T-helper 2 cell (primary cell): ENCODE results near the gene CYSLTR2.
"Not testable (repeated sequence)": the region's sequence is repeated elsewhere in the genome, so short reads cannot be mapped to it uniquely, and the experiment has no call there.

Experiments
- DNase-seq, 5 experiments: peaks; one replicate each; pipeline versions ENCODE4 v3.0.0 to v3.0.0-alpha.2; 2012 to 2022

The CYSLTR2 gene

DNA sequence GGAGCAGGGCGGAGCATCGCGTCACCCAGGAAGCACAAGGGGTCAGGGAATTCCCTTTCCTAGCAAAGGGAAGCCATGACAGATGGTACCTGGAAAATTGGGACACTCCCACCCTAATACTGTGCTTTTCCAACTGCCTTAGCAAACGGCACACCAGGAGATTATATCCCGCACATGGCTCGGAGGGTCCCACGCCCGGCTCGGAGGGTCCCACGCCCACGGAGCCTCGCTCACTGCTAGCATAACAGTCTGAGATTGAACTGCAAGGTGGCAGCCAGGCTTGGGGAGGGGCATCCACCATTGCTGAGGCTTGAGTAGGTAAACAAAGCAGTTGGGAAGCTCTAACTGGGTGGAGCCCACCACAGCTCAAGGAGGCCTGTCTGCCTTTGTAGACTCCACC is 42.9 kb downstream of the CYSLTR2 start:
- DNase-seq = not testable (repeated sequence)

DNA sequence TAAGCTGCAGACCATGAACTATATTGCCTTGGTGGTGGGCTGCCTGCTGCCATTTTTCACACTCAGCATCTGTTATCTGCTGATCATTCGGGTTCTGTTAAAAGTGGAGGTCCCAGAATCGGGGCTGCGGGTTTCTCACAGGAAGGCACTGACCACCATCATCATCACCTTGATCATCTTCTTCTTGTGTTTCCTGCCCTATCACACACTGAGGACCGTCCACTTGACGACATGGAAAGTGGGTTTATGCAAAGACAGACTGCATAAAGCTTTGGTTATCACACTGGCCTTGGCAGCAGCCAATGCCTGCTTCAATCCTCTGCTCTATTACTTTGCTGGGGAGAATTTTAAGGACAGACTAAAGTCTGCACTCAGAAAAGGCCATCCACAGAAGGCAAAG is 53.7 kb downstream of the CYSLTR2 start:
- DNase-seq = no peak

DNA sequence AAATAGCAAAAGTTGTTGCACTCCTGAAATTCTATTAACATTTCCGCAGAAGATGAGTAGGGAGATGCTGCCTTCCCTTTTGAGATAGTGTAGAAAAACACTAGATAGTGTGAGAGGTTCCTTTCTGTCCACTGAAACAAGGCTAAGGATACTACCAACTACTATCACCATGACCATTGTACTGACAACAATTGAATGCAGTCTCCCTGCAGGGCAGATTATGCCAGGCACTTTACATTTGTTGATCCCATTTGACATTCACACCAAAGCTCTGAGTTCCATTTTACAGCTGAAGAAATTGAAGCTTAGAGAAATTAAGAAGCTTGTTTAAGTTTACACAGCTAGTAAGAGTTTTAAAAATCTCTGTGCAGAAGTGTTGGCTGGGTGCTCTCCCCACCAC is 55.0 kb downstream of the CYSLTR2 start:
- DNase-seq = no peak

DNA sequence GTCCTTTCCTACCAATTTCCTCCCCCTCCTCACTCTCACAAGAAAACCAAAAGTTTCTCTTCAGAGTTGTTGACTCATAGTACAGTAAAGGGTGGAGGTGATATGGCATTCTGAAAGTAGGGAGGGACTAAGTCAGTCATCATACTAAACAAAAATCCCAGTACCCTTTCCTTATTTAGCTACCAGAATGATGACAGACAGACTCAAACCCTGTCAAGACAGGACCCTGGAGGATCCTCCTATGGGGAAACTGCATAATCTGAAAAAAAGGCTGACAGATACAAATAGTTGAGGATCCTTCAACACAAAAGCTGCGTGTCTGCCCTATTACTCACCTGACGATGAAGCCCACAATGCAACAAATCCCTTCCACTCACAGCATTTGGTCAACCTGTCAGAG is 55.5 kb downstream of the CYSLTR2 start:
- DNase-seq = no peak

DNA sequence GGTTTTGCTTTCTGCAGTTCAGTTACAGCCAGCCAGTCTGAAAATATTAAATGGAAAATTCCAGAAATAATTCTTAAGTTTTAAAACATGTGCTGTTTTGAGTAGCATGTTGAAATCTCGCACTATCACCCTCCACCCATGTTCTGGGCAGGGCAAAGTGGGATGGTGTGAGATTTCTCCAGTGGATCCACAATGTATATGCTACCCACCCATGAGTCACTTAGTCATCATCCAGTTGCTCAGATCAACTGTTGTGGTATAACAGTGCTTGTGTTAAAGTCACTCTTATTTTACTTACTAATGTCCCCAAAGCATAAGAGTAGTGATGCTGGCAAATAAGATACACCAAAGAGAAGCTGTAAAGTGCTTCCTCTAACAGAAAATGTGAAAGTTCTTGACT is 56.4 kb downstream of the CYSLTR2 start:
- no peak for DNase-seq

DNA sequence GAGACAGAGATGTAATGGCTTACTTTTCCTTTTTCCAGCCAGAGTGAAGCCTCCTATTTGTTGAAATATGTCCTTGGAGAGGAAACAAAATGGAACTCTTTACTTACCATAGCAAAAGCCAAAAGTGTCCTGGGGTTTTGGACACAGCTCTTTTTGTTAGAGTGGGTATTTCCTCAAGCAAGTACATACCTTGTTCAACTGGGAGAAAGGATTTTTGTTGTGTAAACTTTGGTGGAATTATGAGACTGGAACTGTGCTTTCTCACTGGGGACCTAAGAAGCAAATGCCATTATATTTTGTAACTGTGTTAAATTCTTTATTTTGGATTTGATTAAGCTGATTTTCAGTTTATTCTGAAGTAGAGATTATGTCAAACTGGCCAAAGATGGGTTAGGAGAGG is 58.4 kb downstream of the CYSLTR2 start:
- no peak for DNase-seq

DNA sequence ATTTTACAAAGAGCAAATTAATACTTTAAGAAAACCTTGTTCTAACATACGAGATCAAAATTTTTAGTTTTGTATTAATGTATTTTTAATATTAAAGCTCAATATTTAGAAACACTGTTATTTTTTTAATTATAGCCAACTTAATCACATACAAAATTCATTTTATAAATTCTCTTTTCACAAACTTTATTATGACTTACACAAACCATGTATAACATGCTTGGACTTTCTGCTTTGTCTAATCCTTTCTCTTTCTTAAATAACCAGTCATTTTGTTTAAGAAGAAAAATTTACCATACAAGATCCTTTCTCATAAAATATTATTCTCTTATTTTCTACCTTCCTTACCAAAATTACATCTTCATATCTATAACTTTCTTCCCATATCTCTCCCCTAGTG is 62.2 kb downstream of the CYSLTR2 start:
- no peak for DNase-seq

DNA sequence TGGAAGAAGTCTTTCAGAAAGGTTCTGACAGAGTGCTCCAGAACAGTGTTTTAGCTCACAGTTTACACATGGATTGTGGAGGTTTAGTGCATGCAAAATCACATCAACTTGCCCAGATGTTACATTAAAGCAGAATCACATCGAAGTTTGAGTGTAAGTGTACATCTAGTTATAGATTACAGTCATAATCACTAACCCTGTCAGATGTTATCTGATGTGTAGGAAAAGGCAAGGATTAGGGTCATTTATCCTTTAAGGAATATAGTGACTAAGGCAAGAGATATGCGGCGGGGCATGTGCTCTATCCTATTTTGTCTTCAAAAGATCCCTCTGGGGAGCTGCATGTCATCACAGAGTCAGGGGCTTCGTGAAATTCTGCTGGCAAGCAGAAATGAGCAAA is 66.9 kb downstream of the CYSLTR2 start:
- DNase-seq = no peak

DNA sequence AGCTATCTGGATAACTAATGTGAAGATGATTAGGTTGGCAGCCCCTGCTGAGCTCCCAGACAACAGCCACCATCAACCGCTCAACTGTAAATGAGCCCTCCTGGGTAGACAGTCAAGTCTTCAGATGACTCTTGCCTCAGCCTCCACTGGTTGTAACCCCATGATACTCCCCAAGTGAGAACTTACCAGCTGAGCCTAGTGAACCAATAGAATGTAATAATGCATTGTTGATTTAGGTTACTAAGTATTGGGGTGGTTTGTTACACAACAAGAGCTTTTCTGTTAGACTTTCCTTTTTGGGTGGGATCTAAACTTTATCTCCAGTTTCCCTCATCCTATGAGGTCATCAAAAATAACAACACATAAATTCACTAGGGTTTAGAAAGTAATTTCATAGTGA is 69.4 kb downstream of the CYSLTR2 start:
- DNase-seq = no peak

DNA sequence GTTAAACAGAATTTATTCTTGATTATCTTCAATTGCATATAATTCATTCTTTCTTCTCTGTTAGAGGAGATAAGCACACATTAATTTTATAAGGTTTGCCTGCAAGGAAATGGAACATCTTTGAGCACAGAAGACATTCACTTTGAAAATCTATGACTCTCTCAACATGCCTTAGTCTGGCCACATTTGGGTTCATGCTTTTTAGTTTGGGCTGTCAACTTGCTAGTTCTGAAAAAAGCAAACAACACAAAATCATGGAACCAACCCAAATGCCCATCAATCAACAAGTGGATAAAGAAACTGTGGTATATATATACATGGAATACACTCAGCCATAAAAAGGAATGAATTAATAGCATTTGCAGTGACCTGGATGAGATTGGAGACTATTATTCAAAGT is 71.5 kb downstream of the CYSLTR2 start:
- no peak for DNase-seq

DNA sequence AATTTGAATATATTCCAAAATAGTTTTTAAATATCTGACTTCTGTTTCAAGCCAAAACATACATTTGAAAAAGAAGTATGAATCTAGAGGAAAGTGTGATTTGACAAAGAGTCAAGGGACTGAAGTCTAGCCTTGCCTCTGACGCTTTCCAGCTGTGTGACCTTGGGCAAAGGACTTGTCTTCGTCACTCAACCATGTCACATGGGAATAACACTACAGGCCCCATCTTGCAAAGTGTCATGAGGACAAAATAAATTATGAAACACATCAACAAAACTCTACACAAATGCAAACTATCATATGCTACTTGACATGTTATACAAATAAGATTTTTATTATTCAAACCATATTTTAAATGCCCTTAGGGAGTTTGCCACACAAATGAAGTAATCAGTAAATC is 73.0 kb downstream of the CYSLTR2 start:
- DNase-seq = no peak

DNA sequence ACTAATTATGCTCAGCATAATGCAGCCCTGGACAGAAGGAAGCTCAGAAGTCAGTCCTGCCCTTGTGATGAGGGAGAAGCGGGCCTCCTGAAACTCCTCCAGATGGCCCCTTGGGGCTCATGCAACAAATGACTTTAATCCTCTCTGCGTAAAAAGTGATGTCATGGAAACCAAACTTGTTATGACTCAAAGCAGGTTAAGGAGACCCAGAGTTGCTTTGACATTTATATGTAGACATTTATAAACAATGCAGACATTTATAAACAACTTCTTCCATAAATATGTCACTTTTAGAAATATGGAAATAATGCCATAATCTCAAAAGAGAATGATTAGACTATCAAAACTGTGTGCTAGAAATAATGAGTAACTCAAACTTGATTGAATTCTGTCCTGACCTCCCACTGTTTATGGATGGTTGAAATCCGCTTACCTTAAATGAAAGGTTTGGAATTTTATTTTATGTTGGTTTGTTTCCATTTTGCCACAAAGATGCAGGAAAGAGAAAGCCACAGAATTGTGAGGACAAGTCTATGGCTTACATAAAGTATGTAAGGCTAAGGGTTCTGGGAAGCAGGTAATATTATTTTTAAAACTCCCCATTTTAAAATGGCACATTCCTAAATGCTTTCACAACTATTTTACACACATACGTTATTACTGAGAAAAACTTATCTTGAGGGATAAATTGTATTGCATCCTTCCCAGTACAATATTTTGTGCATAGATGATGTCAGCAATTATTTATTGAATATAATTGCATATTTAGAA is 73.7 kb downstream of the CYSLTR2 start:
- DNase-seq = peak in 1 of 5 experiments; percentile 29

DNA sequence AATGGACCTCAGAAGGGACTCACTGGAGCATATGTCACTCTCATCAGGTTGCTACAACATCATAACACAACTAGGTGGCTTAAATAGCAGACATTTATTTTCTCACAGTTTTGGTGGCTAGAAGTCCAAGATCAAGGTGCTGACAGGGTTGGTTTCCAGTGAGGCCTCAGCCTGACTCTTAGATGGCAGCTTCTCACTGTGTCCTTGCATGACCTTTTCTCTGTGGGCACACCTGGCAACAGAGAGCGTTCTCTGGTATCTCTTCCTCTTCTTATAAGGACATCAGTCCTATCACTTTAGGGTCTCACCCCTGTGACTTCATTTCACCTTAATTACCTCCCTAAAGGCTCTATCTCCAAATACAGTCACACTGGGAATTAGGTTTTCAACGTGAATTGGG is 74.5 kb downstream of the CYSLTR2 start:
- DNase-seq = no peak

DNA sequence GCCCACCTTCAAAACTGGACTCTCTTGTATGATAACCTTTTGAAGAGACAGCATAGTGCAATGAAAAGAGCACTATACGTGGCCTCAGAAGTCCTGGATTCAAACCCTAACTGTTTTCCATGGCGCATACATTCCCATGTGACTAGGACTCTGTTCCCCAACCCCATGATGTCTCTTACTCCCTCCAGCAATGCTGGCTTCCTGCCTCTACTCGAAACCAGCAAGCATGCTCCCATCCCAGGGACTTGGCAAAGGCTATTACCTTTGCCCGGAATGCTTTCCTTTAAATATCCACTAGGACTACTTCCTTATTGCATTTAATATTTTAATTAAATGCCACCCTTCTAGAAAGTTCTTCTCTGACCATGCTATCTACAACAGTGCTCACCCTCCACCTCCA is 75.1 kb downstream of the CYSLTR2 start:
- DNase-seq = no peak

DNA sequence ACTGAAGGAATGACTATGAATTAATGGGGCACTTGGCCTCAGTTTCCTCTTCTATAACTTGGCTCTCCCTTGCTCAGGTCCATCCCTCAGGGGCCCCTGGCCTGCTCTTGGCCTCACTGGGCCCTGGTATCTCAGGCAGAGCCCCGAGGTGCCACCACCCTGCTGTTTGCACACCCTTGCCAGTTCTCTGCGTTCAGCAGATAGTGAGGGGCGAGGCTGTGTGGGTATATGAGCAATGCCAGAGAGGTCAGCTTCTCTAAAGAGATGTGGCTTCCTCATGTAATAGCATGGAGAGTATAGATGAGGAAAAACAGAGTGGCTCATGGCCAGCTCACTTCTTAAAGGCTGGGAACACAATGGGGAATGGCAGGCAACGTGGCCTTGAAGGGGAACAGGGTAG is 76.1 kb downstream of the CYSLTR2 start:
- DNase-seq = no peak

DNA sequence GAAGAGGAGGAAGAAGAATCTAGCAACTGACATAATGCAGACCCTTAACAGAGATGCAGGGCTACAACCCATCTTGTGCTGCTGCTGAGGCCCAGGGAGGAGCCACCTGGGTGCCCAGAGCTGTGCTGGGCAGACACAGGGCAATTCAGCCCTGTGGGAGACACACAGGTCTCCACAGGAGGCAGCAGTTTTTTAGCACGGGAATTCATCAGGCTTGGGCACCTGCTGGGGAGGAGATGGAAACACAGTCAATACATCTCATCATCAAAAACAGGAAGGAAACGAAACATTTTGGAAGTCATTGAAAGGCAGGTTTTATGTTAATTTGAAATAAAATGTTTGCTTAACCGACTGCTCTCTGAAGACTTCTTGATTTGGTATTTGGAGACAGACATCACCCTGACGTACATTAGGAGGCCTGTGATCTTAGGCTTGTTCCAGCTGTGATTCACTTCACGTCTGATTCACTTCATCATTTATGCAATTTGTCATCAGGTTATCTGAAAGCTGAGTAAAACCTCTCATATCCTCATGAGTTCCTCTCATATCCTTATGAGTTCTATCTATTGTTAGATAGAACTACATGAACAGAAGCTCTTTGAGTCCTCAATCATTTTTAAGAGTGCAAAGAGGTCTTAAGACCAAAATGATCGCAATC is 77.4 kb downstream of the CYSLTR2 start:
- peak in 1 of 5 experiments; percentile 16 for DNase-seq

DNA sequence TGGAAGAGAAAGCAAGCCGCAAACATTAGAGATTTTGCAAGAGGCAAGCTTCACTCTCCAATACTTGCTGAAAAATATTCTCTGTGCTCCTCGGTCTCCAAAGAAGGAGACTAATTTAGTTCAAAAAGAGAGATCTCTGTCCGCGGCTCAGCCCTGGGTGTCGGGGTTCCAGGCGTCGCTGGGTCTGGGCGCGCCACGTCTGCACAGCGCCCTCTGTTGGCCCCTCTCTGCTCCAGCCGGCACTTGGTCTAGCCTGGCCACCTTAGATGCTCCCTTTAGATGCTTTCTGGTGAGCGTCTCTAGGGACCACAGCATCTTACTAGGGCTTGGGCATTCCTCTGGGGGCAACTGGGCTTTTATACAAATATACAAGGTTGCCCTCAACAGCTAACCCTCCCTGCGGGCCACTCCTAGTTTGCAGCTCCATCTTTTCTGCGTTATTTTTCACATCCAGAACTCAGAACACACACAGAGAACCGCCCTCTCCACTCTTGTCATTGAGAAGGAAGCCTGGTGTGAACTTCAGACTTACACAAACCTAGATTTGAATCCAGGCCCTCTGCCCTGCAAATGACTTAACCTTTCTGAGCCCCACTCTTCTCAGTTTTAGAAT is 78.3 kb downstream of the CYSLTR2 start:
- peak in 4 of 5 experiments; percentile 26 to 76 (median 42) for DNase-seq

DNA sequence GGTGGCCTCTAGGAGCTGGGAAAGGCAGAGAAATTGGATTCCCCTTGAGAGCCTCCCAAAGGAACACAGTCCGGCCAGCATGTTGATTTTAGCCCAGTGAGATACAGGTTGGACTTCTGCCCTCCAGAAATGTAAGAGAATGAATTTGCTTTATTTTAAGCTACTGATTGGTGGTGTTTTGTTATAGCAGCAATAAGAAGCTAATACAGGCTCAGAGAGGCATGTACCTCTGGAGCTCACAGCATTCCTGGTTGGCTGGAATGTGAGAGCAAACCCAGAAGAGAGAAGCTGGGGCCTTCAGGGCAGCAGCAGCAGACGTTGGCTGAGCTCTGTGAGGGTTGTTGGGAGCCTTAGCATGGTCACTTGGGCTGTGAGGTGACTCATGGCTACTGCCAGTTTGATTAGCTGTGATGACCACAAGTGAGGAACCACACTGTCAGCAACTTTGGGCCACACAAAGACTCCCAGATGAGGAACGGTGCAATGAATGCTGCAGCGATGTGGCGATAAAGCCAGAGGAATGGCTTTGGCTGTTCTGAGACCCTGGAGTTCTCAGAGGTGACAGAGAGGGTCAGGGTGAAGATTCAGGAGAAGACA is 80.1 kb downstream of the CYSLTR2 start:
- no peak for DNase-seq

DNA sequence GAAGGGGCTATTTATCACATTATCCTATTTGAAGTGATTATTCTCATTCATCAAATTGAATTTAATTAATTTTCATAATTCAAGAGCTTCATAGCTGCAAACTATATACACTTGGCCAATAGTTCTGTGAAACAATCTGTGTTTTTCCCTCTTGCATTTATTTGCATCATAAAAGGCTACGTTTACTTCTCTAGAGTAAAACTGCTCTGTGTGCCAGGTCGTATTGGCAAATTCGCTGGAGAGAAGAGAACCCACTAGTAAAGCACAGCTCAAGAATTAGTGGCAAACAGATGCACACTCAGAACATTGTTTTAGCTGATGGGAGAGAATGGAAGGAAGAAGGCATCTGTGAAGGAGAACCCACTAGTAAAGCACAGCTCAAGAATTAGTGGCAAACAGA is 81.8 kb downstream of the CYSLTR2 start:
- DNase-seq = no peak

DNA sequence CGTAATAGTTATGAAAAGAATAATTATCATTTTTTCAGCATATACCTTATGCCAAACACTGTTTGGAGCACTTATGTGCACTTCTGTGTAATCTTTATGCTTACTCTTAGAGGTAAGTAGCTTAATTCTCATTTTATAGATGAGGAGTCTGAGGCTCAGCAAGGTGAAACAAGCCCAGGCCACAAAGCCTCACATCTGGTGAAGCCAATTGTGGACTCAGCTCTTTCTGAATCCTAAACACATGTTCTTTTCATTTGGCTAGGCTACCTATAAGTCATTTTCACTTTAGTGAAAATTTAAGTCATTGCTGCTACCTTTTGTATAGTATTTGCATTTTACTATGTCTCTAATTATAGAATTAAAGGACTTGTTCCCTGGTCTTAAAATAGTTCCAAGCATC is 84.0 kb downstream of the CYSLTR2 start:
- DNase-seq = no peak

DNA sequence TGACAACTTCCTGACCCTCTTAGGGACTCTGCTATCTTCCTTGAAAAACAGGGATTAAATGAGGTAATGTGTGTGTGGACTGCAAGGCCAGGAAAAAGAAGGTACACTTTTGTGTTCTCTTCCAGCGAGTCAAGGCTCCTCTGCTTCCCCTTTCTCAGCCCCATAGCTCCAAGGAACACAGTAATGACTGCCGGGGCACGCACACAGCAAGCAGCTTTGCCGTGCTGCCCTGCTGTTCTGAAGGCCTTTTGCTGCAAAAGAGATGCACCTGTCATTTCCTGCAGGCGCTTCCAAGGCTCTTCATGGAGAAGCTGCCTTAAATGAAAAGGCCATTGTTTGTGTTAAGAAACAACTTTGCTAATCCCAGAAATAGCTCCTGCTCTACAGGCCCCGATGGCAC is 84.6 kb downstream of the CYSLTR2 start:
- DNase-seq = no peak

DNA sequence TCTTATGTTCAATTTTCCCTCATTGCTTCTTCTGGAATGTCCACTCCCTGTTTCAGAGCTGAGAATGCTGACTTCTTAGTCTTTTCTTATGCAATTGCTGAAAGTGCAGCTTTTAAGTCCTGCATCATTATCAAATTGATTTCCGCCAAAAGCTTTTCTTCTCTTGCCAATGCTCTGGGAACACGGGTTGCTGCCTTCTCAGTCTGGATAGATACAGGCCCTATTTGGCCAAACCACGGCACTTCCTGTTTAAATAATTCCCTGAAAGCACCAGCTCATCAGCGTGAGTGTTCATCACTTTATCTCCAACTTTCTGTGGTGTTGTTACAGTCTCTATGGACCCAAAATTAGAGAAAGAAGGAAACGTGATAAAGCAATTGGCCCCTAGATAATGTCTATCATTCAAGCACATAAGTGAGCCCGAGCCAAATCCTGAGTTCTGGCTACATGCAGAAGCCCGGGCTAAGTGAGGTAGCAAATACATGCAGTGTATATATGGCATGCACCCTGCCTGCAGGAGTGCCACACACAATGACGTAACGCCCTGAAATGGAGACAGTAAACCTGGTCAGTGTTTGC is 85.7 kb downstream of the CYSLTR2 start:
- DNase-seq = no peak

DNA sequence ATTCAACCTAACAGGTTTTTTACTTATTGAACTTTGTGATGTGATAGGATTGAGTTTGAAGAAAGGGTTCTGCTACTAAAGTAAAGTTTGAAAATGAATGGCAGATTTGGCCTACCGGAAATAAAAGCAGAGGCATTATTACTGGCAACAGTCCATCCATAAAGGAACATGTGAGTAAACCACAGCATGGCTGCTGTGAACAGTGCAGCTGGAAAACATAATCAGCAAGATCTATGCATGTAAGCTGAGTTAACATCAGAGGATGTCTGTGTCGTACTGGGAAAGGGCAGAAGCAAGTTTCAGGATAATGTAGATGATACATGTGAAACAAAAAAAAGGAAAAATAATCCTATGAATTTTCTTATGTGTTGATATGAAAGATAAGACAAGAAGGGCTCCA is 87.6 kb downstream of the CYSLTR2 start:
- DNase-seq = no peak
